ENCODE measurements around the gene ECD.
"Not testable (repeated sequence)": the region's sequence is repeated elsewhere in the genome, so short reads cannot be mapped to it uniquely, and the experiment has no call there.

ECD gene

DNA sequence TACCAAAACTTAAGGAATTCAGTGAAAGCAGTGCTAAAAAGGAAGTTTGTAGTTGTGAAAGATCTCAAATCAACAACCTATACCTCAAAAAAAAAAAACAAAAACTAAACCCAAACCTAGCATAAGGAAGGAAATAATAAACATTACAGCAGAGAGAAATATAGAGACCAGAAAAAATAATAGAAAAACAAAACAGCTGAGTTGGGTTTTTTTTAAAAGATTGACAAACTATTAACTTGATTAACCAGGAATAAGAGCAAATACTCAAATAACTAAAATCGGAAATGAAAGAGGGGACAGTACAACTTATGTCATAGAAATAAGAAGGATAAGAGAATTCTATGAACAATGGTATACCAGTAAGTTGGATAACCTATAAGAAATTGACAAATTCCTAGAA is 6.7 kb downstream of the ECD start:
- TF ChIP-seq ZFX (IDR thresholded peaks at IDR 0.05): no peak
- TF ChIP-seq, protein P1, sequence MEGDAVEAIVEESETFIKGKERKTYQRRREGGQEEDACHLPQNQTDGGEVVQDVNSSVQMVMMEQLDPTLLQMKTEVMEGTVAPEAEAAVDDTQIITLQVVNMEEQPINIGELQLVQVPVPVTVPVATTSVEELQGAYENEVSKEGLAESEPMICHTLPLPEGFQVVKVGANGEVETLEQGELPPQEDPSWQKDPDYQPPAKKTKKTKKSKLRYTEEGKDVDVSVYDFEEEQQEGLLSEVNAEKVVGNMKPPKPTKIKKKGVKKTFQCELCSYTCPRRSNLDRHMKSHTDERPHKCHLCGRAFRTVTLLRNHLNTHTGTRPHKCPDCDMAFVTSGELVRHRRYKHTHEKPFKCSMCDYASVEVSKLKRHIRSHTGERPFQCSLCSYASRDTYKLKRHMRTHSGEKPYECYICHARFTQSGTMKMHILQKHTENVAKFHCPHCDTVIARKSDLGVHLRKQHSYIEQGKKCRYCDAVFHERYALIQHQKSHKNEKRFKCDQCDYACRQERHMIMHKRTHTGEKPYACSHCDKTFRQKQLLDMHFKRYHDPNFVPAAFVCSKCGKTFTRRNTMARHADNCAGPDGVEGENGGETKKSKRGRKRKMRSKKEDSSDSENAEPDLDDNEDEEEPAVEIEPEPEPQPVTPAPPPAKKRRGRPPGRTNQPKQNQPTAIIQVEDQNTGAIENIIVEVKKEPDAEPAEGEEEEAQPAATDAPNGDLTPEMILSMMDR (conservative IDR thresholded peaks at IDR 0.05): no peak
- no peak overlapping the region for H3K27ac ChIP-seq

- no peak overlapping the region for H3K27ac ChIP-seq
- TF ChIP-seq, protein P1 (conservative IDR thresholded peaks at IDR 0.05): peak; percentile 91
- no peak for TF ChIP-seq ZFX (IDR thresholded peaks at IDR 0.05)
Observed at GRCh38 chr10:73159038-73159648, 8.7 kb downstream of the ECD start.

- TF ChIP-seq, protein P1 (conservative IDR thresholded peaks at IDR 0.05): no peak
- no peak for TF ChIP-seq ZFX (IDR thresholded peaks at IDR 0.05)
- no peak overlapping the region for H3K27ac ChIP-seq
Observed at GRCh38 chr10:73156054-73156453, 11.8 kb downstream of the ECD start.

DNA sequence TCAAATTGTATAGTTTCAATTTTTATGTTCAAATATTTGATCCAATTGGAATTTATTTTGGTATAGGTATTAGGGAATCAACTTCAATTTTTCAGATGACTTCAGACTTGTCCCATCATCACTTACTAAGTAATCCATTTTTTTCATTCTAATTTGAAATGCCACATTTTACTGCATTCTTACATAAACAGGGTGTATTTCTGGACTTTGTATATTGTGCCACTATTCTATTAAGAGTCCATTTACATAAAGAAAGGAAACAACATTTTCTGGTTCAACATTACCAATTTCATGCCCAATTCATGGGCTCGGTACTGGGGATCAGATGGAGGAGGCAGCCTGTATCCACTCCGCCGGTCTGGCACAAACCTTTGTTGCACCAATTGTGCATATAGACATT is 15.8 kb downstream of the ECD start:
- no peak overlapping the region for H3K27ac ChIP-seq
- TF ChIP-seq, protein P1 (conservative IDR thresholded peaks at IDR 0.05): no peak
- TF ChIP-seq ZFX (IDR thresholded peaks at IDR 0.05): no peak

DNA sequence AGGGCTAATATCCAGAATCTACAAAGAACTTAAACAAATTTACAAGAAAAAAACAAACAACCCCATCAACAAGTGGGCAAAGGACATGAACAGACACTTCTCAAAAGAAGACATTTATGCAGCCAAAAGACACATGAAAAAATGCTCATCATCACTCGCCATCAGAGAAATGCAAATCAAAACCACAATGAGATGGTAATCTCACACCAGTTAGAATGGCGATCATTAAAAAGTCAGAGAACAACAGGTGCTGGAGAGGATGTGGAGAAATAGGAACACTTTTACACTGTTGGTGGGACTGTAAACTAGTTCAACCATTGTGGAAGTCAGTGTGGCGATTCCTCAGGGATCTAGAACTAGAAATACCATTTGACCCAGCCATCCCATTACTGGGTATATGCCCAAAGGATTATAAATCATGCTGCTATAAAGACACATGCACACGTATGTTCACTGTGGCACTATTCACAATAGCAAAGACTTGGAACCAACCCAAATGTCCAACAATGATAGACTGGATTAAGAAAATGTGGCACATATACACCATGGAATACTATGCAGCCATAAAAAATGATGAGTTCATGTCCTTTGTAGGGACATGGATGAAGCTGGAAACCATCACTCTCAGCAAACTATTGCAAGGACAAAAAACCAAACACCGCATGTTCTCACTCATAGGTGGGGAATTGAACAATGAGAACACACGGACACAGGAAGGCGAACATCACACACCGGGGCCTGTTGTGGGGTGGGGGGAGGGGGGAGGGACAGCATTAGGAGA is 17.0 kb downstream of the ECD start:
- H3K27ac ChIP-seq: not testable (repeated sequence)

- TF ChIP-seq ZFX (IDR thresholded peaks at IDR 0.05): no peak
- TF ChIP-seq, protein P1 (conservative IDR thresholded peaks at IDR 0.05): no peak
- no peak overlapping the region for H3K27ac ChIP-seq
Observed at GRCh38 chr10:73141603-73142002, 26.2 kb downstream of the ECD start.

DNA sequence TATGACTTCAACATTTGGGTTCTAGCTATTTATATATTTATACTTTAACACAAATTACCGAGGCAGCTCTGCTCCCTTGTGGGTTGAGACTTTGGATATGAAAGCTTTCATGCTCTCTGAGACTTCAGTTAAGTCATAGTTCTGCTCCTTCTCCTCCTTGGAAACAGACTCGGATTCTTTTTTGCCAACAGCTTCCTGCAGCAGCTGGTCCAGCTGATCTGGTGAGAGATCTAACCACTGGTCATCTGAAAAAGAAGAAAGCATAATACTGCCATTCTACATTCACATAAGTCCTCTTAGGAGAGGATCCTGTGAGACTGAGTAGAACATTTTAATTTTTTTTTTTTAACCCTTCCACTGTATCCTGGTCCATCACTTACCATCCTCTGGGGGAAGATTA is 28.6 kb downstream of the ECD start:
- no peak overlapping the region for H3K27ac ChIP-seq
- TF ChIP-seq, protein P1 (conservative IDR thresholded peaks at IDR 0.05): no peak
- TF ChIP-seq ZFX (IDR thresholded peaks at IDR 0.05): no peak

- no peak overlapping the region for H3K27ac ChIP-seq
- TF ChIP-seq, protein P1 (conservative IDR thresholded peaks at IDR 0.05): no peak
- no peak for TF ChIP-seq ZFX (IDR thresholded peaks at IDR 0.05)
Observed at GRCh38 chr10:73136627-73137026, 31.2 kb downstream of the ECD start.

All from C4-2B (cell line).